Osteoblast (primary cell): ENCODE measurements around the gene PITPNM1. TPM values are rescaled to one million over a fixed set of nuclear protein-coding genes. Genes with fewer than 3 reads are reported as not detected.

Experiments used
- DNase-seq: peaks from one replicate; pipeline ENCODE4 v3.0.0; 2011; ENCODE audit warnings: low spot score, mixed read lengths; ENCODE audit not compliant: insufficient read length; ENCODE audit errors: missing footprints
- H2AFZ ChIP-seq: 2 replicates; pipeline ENCODE4 v1.6.0; 2011; ENCODE audit warnings: mild to moderate bottlenecking, low read length
- H3K27ac ChIP-seq: 2 replicates; pipeline ENCODE4 v1.5.1; 2011; ENCODE audit warnings: mild to moderate bottlenecking, low read depth, low read length, moderate library complexity
- H3K27me3 ChIP-seq: 2 replicates; pipeline ENCODE4 v1.6.0; 2012; ENCODE audit warnings: mild to moderate bottlenecking, control low read depth, inconsistent platforms, low read length, moderate library complexity; ENCODE audit not compliant: insufficient read depth
- H3K36me3 ChIP-seq: 2 replicates; pipeline ENCODE4 v1.5.1; 2011; ENCODE audit warnings: mild to moderate bottlenecking, low read length, control low read depth, moderate library complexity; ENCODE audit not compliant: insufficient read depth
- H3K4me1 ChIP-seq: 2 replicates; pipeline ENCODE4 v1.5.1; 2011; ENCODE audit warnings: mild to moderate bottlenecking, low read length, control low read depth, moderate library complexity; ENCODE audit not compliant: insufficient read depth
- H3K4me2 ChIP-seq: 2 replicates; pipeline ENCODE4 v1.6.0; 2011; ENCODE audit warnings: mild to moderate bottlenecking, low read length; ENCODE audit not compliant: insufficient read depth
- H3K4me3 ChIP-seq: fragments of 200-600 bp; sonication (generic); 3 replicates; pipeline ENCODE4 v1.5.1; 2012; ENCODE audit warnings: mild to moderate bottlenecking, low read length, inconsistent platforms; ENCODE audit not compliant: insufficient read depth
- H3K79me2 ChIP-seq: 2 replicates; pipeline ENCODE4 v1.6.0; 2012; ENCODE audit warnings: mild to moderate bottlenecking, low read length, control low read depth, inconsistent platforms; ENCODE audit not compliant: insufficient read depth
- H3K9me3 ChIP-seq: 2 replicates; pipeline ENCODE4 v1.5.1; 2011; ENCODE audit warnings: low read depth, low read length, control low read depth
- H4K20me1 ChIP-seq: 2 replicates; pipeline ENCODE4 v1.6.0; 2012; ENCODE audit warnings: mild to moderate bottlenecking, low read length, control low read depth; ENCODE audit not compliant: insufficient read depth
- total RNA-seq: library from RNA; depleted of rRNA; stranded (reverse); fragments of >200 nt; gene quantifications from 2 replicates; pipeline ENCODE4 v1.2.3, GENCODE V29; 2012
- TF ChIP-seq, protein P1 (sequence below): IDR thresholded peaks from 2 replicates; pipeline ENCODE4 v1.5.1; 2011; ENCODE audit warnings: mild to moderate bottlenecking, low read depth, low read length, moderate library complexity; ENCODE audit errors: extremely low read depth

Gene PITPNM1
- total RNA-seq, 1 donor = 14.1 TPM

DNA sequence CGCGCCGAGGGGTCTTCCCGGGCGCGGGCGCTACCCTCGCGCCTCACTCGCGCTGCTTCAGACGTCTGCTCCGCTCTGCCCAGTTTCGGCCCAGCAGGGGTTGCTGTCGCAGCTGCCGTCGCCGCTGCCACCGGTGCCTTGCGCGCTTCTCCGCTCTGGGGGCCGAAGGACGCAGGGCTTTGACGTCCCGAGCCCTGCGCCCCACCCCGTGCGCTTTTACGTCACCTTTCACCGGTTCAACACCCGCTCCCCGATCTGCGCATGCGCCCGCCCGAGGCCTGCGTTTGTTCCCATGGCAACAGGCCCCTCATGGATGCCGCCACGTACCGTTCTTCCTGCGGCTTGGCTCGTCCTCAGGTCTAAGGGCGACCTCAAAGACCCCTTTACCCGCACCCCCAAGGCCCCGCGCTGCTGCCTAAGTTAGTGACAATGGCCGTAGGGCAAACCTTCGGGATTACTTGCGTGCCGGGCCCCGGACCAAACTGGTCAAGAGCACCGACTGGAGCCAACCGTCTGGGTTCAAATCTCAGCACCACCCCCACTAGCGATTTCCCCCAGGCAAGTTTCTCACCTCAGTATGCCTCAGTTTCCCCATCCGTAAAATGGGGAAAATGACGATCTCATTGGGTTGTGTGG, 3.4 kb upstream of the PITPNM1 start:
- TF ChIP-seq, protein P1, sequence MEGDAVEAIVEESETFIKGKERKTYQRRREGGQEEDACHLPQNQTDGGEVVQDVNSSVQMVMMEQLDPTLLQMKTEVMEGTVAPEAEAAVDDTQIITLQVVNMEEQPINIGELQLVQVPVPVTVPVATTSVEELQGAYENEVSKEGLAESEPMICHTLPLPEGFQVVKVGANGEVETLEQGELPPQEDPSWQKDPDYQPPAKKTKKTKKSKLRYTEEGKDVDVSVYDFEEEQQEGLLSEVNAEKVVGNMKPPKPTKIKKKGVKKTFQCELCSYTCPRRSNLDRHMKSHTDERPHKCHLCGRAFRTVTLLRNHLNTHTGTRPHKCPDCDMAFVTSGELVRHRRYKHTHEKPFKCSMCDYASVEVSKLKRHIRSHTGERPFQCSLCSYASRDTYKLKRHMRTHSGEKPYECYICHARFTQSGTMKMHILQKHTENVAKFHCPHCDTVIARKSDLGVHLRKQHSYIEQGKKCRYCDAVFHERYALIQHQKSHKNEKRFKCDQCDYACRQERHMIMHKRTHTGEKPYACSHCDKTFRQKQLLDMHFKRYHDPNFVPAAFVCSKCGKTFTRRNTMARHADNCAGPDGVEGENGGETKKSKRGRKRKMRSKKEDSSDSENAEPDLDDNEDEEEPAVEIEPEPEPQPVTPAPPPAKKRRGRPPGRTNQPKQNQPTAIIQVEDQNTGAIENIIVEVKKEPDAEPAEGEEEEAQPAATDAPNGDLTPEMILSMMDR = no peak

DNA sequence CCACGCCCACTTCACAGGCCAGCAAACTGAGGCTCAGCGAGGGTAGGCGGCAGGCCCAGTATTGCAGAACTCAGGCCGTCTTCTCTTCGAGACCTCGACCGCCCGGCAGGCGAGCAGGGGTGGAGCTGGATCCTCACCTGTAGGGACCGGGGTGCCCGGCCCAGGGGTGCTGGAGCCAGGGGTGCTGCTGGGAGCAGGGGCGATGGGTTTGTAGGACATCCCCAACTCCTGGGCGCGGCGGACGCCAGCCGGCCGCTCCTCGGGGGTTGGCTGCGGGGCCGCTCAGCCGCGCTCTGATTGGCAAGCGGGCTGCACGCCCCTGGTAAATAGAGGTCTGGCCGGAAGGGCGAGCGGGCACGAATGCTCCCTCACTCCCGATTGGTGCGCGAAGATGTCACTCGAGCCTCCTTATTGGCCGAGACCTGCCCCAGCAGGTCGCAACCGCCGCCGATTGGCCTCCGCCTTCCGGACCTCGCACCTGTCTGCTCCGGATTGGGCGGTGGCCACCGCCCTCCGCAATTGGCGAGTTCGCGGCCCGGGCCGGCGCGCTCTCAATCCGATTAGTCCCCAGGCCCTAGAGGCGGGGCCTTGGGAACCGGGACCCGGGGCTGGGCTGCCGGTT, 2.8 kb upstream of the PITPNM1 start, which contains the start of gene CDK2AP2:
Gene CDK2AP2, minus strand, starts transcription at position 299 of the 622 bp plus-strand sequence. Its CDS starts 80 bp downstream, at position 219.
- DNase-seq = peak; percentile 100
- H2AFZ ChIP-seq = peak within 1 kb of the TSS; percentile 98
- TF ChIP-seq, protein P1 = no peak
- peak within 1 kb of the TSS; percentile 92 for H3K4me2 ChIP-seq
- H3K79me2 ChIP-seq = peaks cover 12% of the 10 kb centered on the region
- H3K27me3 ChIP-seq = peaks cover 2% of the 10 kb centered on the region
- H3K27ac ChIP-seq = peak within 1 kb of the TSS; percentile 97
- H3K9me3 ChIP-seq = no peaks in the 10 kb centered on the region
- peak within 1 kb of the TSS; percentile 97 for H3K4me3 ChIP-seq
- peaks cover 21% of the 10 kb centered on the region for H3K4me1 ChIP-seq
- H4K20me1 ChIP-seq = peaks cover 12% of the 10 kb centered on the region
- H3K36me3 ChIP-seq = no peaks in the 10 kb centered on the region

More for the DNA sequence above, 3.4 kb upstream of the PITPNM1 start:
- peak; percentile 99 for DNase-seq
- peaks cover 21% of the 10 kb centered on the region for H3K4me1 ChIP-seq
- H3K4me3 ChIP-seq = peak overlapping the region; percentile 97
- peak overlapping the region; percentile 98 for H2AFZ ChIP-seq
- H3K79me2 ChIP-seq = peaks cover 11% of the 10 kb centered on the region
- peaks cover 2% of the 10 kb centered on the region for H3K27me3 ChIP-seq
- peak overlapping the region; percentile 92 for H3K4me2 ChIP-seq
- H4K20me1 ChIP-seq = peaks cover 10% of the 10 kb centered on the region
- H3K27ac ChIP-seq = peak overlapping the region; percentile 97
- no peaks in the 10 kb centered on the region for H3K36me3 ChIP-seq
- no peaks in the 10 kb centered on the region for H3K9me3 ChIP-seq

DNA sequence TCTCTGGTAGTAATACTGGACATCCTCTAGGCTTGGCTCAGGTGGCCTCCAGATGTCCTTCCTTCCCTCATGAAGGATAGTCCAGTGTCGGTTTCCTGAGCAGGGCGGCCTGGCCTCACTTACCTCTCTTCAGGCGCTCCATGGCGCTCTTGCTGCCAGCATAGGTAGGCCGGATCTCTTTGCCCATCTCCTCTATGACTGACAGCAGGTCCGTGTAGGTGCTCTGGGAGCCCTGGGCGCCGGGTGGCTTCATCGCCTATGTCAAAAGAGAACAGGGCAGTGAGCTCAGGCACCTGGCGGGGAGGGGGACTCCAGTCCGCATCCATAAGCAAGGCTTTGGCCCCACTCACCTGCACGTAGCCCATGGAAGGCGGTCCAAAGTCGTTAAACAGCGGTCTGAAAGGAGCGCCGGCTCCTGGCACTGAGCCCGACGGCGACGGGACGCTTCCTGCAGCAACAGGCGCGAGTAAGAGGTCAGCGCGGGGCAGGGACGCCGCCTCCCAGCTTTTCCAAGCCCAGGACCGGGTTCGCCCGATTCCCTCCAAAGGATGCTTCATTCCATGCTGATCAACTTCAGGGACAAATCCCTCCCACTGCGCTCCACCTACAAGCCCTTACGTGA, 2.2 kb upstream of the PITPNM1 start:
- H2AFZ ChIP-seq = peak overlapping the region; percentile 79
- H3K9me3 ChIP-seq = no peaks in the 10 kb centered on the region
- peaks cover 12% of the 10 kb centered on the region for H4K20me1 ChIP-seq
- H3K4me3 ChIP-seq = peak overlapping the region; percentile 97
- H3K27ac ChIP-seq = peak overlapping the region; percentile 97
- H3K27me3 ChIP-seq = peaks cover 2% of the 10 kb centered on the region
- H3K36me3 ChIP-seq = no peaks in the 10 kb centered on the region
- peak overlapping the region; percentile 92 for H3K4me2 ChIP-seq
- peaks cover 21% of the 10 kb centered on the region for H3K4me1 ChIP-seq
- DNase-seq = peak; percentile 90
- TF ChIP-seq, protein P1 = no peak
- peaks cover 12% of the 10 kb centered on the region for H3K79me2 ChIP-seq
